Stomach (tissue), 9 donors: ENCODE results near the gene ANKRD18B. TPM values are rescaled to one million over a fixed set of nuclear protein-coding genes. Genes with fewer than 3 reads are reported as not detected.
A peak's percentile ranks its signal among the peaks of the same experiment; 100 is the strongest.
"Not testable (repeated sequence)": the region's sequence is repeated elsewhere in the genome, so short reads cannot be mapped to it uniquely, and the experiment has no call there.

ENCODE experiments used
- DNase-seq, 2 donors: peaks; one replicate each; pipeline versions ENCODE4 v3.0.0 to v3.0.0-alpha.2; 2013 to 2019
- H3K27ac ChIP-seq, 5 donors: fragments of 200-600 bp in 4 of 5; sonication (generic) in 4 of 5; one replicate each; pipeline ENCODE4 v1.5.1; 2013 to 2019; ENCODE audit warnings: mild to moderate bottlenecking in 1 of 5, moderate library complexity in 1 of 5
- H3K27me3 ChIP-seq, 3 donors: fragments of 200-600 bp; sonication (generic); one replicate each; pipeline ENCODE4 v1.5.1; 2017 to 2019; ENCODE audit warnings: mixed run types in 1 of 3
- H3K36me3 ChIP-seq, 4 donors: fragments of 200-600 bp; sonication (generic); 1 replicate in 3 of 4; 2 replicates in 1 of 4; pipeline ENCODE4 v1.5.1; 2016 to 2019
- H3K4me1 ChIP-seq, 4 donors: fragments of 200-600 bp; sonication (generic); one replicate each; pipeline ENCODE4 v1.5.1; 2016 to 2019
- H3K4me3 ChIP-seq, 4 donors: fragments of 200-600 bp; sonication (generic) in 3 of 4; one replicate each; pipeline ENCODE4 v1.5.1; 2016 to 2019; ENCODE audit warnings: mild to moderate bottlenecking in 1 of 4
- H3K9me3 ChIP-seq, 4 donors: fragments of 200-600 bp; sonication (generic); one replicate each; pipeline ENCODE4 v1.5.1; 2016 to 2019
- CTCF ChIP-seq, 7 experiments: fragments of 450-650 bp in 4 of 7; fragments of 200-600 bp in 3 of 7; sonication (generic) in 3 of 7; IDR thresholded peaks; one replicate each; pipeline ENCODE4 v1.5.1; 2016 to 2019; ENCODE audit warnings: antibody characterized with exemption in 7 of 7, control low read depth in 2 of 7, mild to moderate bottlenecking in 1 of 7
- EP300 ChIP-seq: sonication (generic); formaldehyde crosslinking; IDR thresholded peaks from one replicate; pipeline ENCODE4 v1.6.1; 2017; ENCODE audit warnings: antibody characterized with exemption
- POLR2A ChIP-seq, 4 donors: fragments of 450-650 bp; IDR thresholded peaks; one replicate each; pipeline ENCODE4 v1.6.1; 2016; ENCODE audit warnings: antibody characterized with exemption in 4 of 4, control low read depth in 2 of 4, mild to moderate bottlenecking in 1 of 4, moderate library complexity in 1 of 4
- POLR2AphosphoS5 ChIP-seq, 3 donors: sonication (generic); formaldehyde crosslinking; IDR thresholded peaks; one replicate each; pipeline ENCODE4 v1.6.1; 2016; ENCODE audit warnings: antibody characterized with exemption in 3 of 3
- WGBS, 5 donors: extraction: QIAGEN DNeasy Blood & Tissue Kit in 3 of 5; methylation state at CpG; one replicate each; pipeline versions ENCODE4 v1.1.5 to v1.1.7; 2013 to 2018; 5-methylcytosine and 5-hydroxymethylcytosine counted together
- intact Hi-C: fragments of 100-400 bp; cut with DNase I; formaldehyde crosslinking; loops from one replicate; pipeline ENCODE4 v1.15.1; 2023; ENCODE audit warnings: low total_unique reads
- polyA plus RNA-seq, 3 donors: library from polyadenylated mRNA; stranded (reverse); fragments of 200-250 nt; gene quantifications; one replicate each; pipeline ENCODE4 v1.2.3, GENCODE V29; 2013
- total RNA-seq, 5 donors: library from RNA; depleted of rRNA; stranded (reverse); fragments of >200 nt; gene quantifications; one replicate each; pipeline versions ENCODE4 v1.1.0 to v1.2.3, GENCODE V29; 2014 to 2016
- donor health status: healthy with polysubstance abuse.
- donor health status: Bipolar disorder and iron deficiency.
- donor health status: healthy.

The ANKRD18B gene
- total and polyA plus RNA-seq, 8 donors = 4.3 TPM; not detected in 7

GRCh38 chr9:33611358-33611757 is 87.3 kb downstream of the ANKRD18B start:
- Histone ChIP-seq H3K4me1 (no peaks in the 10 kb centered on the region), H3K9me3 (peaks cover 0 to 11% (median 5%) of the 10 kb centered on the region in 4 donors), H3K27ac (no peak overlapping the region), H3K36me3 (no peaks in the 10 kb centered on the region), H3K27me3 (no peaks in the 10 kb centered on the region), H3K4me3 (no peak overlapping the region)
- TF ChIP-seq POLR2A (IDR thresholded peaks at IDR 0.05) (no peak), POLR2AphosphoS5 (IDR thresholded peaks at IDR 0.05) (no peak), CTCF (IDR thresholded peaks at IDR 0.05) (no peak), EP300 (no peak)
- intact Hi-C loops = no loop called here
- no peak for DNase-seq
- 55 to 65% (median 62%) methylated on average over 1 of the region's 1 CpG for WGBS, 5 donors

- H3K4me3 ChIP-seq, H3K4me1 ChIP-seq, H3K36me3 ChIP-seq, H3K27me3 ChIP-seq, H3K27ac ChIP-seq, intact Hi-C loops, DNase-seq: not testable (repeated sequence)
- WGBS, 5 donors = 42 to 69% (median 61%) methylated on average over 2 of the region's 2 CpGs
- peaks cover 0 to 11% (median 5%) of the 10 kb centered on the region in 4 donors for H3K9me3 ChIP-seq
These were observed 88.4 kb downstream of the ANKRD18B start for GRCh38 chr9:33612410-33612809.

- DNase-seq = no peak
- 86 to 92% (median 90%) methylated on average over 7 of the region's 7 CpGs for WGBS, 5 donors
- TF ChIP-seq EP300 (no peak), CTCF (IDR thresholded peaks at IDR 0.05) (no peak), POLR2A (IDR thresholded peaks at IDR 0.05) (no peak), POLR2AphosphoS5 (IDR thresholded peaks at IDR 0.05) (no peak)
- Histone ChIP-seq H3K9me3 (peaks cover 0 to 11% (median 5%) of the 10 kb centered on the region in 4 donors), H3K27me3 (peaks cover 0 to 14% (median 0%) of the 10 kb centered on the region in 3 donors), H3K27ac (no peak overlapping the region), H3K4me1 (no peaks in the 10 kb centered on the region), H3K4me3 (no peak overlapping the region), H3K36me3 (no peaks in the 10 kb centered on the region)
- intact Hi-C loops = no loop called here
These were observed 90.1 kb downstream of the ANKRD18B start for GRCh38 chr9:33614001-33614687.

- DNase-seq, H3K9me3 ChIP-seq, intact Hi-C loops, H3K36me3 ChIP-seq, H3K27ac ChIP-seq, H3K4me1 ChIP-seq, H3K4me3 ChIP-seq: not testable (repeated sequence)
- WGBS, 5 donors = 84 to 94% (median 88%) methylated on average over 9 of the region's 9 CpGs
- peaks cover 0 to 17% (median 2%) of the 10 kb centered on the region in 3 donors for H3K27me3 ChIP-seq
These were observed 94.3 kb downstream of the ANKRD18B start for GRCh38 chr9:33618370-33618769.

GRCh38 chr9:33619666-33620404 is 95.8 kb downstream of the ANKRD18B start:
- Histone ChIP-seq H3K4me1 (peaks cover 0 to 12% (median 3%) of the 10 kb centered on the region in 4 donors), H3K27me3 (peaks cover 0 to 32% (median 5%) of the 10 kb centered on the region in 3 donors), H3K9me3 (no peaks in the 10 kb centered on the region), H3K27ac (no peak overlapping the region), H3K36me3 (no peaks in the 10 kb centered on the region), H3K4me3 (no peak overlapping the region)
- 34 to 67% (median 48%) methylated on average over 3 of the region's 3 CpGs for WGBS, 5 donors
- peak in 1 of 2 donors; percentile 51 for DNase-seq
- intact Hi-C loops = loop anchor here (5.0 kb wide), 1 partner anchor 102 kb away; no protein-coding TSS in a partner anchor
- TF ChIP-seq POLR2AphosphoS5 (IDR thresholded peaks at IDR 0.05) (no peak), POLR2A (IDR thresholded peaks at IDR 0.05) (no peak), EP300 (no peak), CTCF (IDR thresholded peaks at IDR 0.05) (no peak)
